Left ventricle myocardium inferior (tissue), 1 donor: Measurements from ENCODE around the gene FAM13C. TPM values are rescaled to one million over a fixed set of nuclear protein-coding genes. Genes with fewer than 3 reads are reported as not detected.
"Not testable (repeated sequence)": the region's sequence is repeated elsewhere in the genome, so short reads cannot be mapped to it uniquely, and the experiment has no call there.

ENCODE experiments used
- DNase-seq: peaks from one replicate; pipeline ENCODE4 v3.0.0-alpha.2; 2020
- H3K27ac ChIP-seq: fragments of 200-600 bp; replicated peaks from 2 replicates; pipeline ENCODE4 v1.8.0; 2021
- H3K27me3 ChIP-seq: fragments of 200-600 bp; 2 replicates; pipeline ENCODE4 v1.8.0; 2021; ENCODE audit warnings: low read depth
- H3K36me3 ChIP-seq: fragments of 200-600 bp; 2 replicates; pipeline ENCODE4 v1.8.0; 2021
- H3K4me1 ChIP-seq: fragments of 200-600 bp; 2 replicates; pipeline ENCODE4 v1.8.0; 2021
- H3K4me3 ChIP-seq: fragments of 200-600 bp; 2 replicates; pipeline ENCODE4 v1.8.0; 2021; ENCODE audit warnings: mild to moderate bottlenecking, moderate library complexity
- H3K9me3 ChIP-seq: fragments of 200-600 bp; replicated peaks from 2 replicates; pipeline ENCODE4 v1.8.0; 2021
- CTCF ChIP-seq: fragments of 200-600 bp; IDR thresholded peaks from 2 replicates; pipeline ENCODE4 v1.8.0; 2021; ENCODE audit warnings: antibody characterized with exemption, mild to moderate bottlenecking, borderline replicate concordance
- intact Hi-C: fragments of 100-400 bp; cut with micrococcal nuclease; formaldehyde crosslinking; loops from one replicate; pipeline ENCODE4 v1.11.0; 2022
- total RNA-seq: library from RNA; stranded (reverse); fragmentation: NEBNext Ultra II Directional; extraction: Animal tissue kit (Norgen Biotek cat#: 25700); gene quantifications from one replicate; pipeline ENCODE4 v1.2.1, GENCODE V29; 2021
- donor health status: DM: no; HTN: yes; CAD: no; lungs with severe emphysema.

FAM13C gene
- total RNA-seq, 1 donor from 2014 or later: 5.2 TPM

- TF ChIP-seq CTCF: no peak
- peaks cover 4% of the 10 kb centered on the region for H3K4me1 ChIP-seq
- no peak overlapping the region for H3K4me3 ChIP-seq
- no peaks in the 10 kb centered on the region for H3K9me3 ChIP-seq
- intact Hi-C loops: loop anchor here (5.0 to 10.0 kb wide), 2 partner anchors 225 to 343 kb away; no protein-coding TSS in a partner anchor
- no peak overlapping the region for H3K27ac ChIP-seq
- no peaks in the 10 kb centered on the region for H3K36me3 ChIP-seq
- no peaks in the 10 kb centered on the region for H3K27me3 ChIP-seq
- no peak for DNase-seq
These were observed 120.3 kb downstream of the FAM13C start for GRCh38 chr10:59242057-59242456.

GRCh38 chr10:59240582-59241183 is 121.7 kb downstream of the FAM13C start:
- Histone ChIP-seq H3K27ac (no peak overlapping the region), H3K27me3 (no peaks in the 10 kb centered on the region), H3K36me3 (no peaks in the 10 kb centered on the region), H3K4me1 (peaks cover 4% of the 10 kb centered on the region), H3K4me3 (no peak overlapping the region), H3K9me3 (no peaks in the 10 kb centered on the region)
- TF ChIP-seq CTCF: peak; percentile 76
- intact Hi-C loops: loop anchor here (5.0 to 10.0 kb wide), 2 partner anchors 227 to 344 kb away; no protein-coding TSS in a partner anchor
- no peak for DNase-seq

- not testable (repeated sequence) for H3K27ac ChIP-seq, H3K9me3 ChIP-seq, H3K4me1 ChIP-seq, H3K36me3 ChIP-seq, H3K4me3 ChIP-seq, DNase-seq, H3K27me3 ChIP-seq
- intact Hi-C loops: loop anchor here (5.0 kb wide), 1 partner anchor 383 kb away; no protein-coding TSS in a partner anchor
These were observed 123.2 kb downstream of the FAM13C start for GRCh38 chr10:59239108-59239507.

GRCh38 chr10:59237775-59238174 is 124.6 kb downstream of the FAM13C start:
- intact Hi-C loops: loop anchor here (5.0 kb wide), 1 partner anchor 385 kb away; no protein-coding TSS in a partner anchor
- Histone ChIP-seq H3K4me3 (no peak overlapping the region), H3K27ac (no peak overlapping the region), H3K9me3 (no peaks in the 10 kb centered on the region), H3K36me3 (no peaks in the 10 kb centered on the region), H3K4me1 (peaks cover 4% of the 10 kb centered on the region), H3K27me3 (no peaks in the 10 kb centered on the region)
- TF ChIP-seq CTCF: no peak
- no peak for DNase-seq

- H3K9me3 ChIP-seq: no peaks in the 10 kb centered on the region
- no peak overlapping the region for H3K4me3 ChIP-seq
- H3K27ac ChIP-seq: no peak overlapping the region
- peaks cover 4% of the 10 kb centered on the region for H3K4me1 ChIP-seq
- no peak for TF ChIP-seq CTCF
- H3K27me3 ChIP-seq: no peaks in the 10 kb centered on the region
- no peaks in the 10 kb centered on the region for H3K36me3 ChIP-seq
- intact Hi-C loops: loop anchor here (5.0 kb wide), 1 partner anchor 386 kb away; no protein-coding TSS in a partner anchor
- no peak for DNase-seq
These were observed 126.2 kb downstream of the FAM13C start for GRCh38 chr10:59236064-59236697.
